Measurements from ENCODE around the gene MCM10. TPM values are rescaled to one million over a fixed set of nuclear protein-coding genes. Genes with fewer than 3 reads are reported as not detected.
"Not testable (repeated sequence)": the region's sequence is repeated elsewhere in the genome, so short reads cannot be mapped to it uniquely, and the experiment has no call there.

MCM10 gene
- polyA plus RNA-seq, 3 donors, result 0.06 to 1.6 (median 0.71) TPM

DNA sequence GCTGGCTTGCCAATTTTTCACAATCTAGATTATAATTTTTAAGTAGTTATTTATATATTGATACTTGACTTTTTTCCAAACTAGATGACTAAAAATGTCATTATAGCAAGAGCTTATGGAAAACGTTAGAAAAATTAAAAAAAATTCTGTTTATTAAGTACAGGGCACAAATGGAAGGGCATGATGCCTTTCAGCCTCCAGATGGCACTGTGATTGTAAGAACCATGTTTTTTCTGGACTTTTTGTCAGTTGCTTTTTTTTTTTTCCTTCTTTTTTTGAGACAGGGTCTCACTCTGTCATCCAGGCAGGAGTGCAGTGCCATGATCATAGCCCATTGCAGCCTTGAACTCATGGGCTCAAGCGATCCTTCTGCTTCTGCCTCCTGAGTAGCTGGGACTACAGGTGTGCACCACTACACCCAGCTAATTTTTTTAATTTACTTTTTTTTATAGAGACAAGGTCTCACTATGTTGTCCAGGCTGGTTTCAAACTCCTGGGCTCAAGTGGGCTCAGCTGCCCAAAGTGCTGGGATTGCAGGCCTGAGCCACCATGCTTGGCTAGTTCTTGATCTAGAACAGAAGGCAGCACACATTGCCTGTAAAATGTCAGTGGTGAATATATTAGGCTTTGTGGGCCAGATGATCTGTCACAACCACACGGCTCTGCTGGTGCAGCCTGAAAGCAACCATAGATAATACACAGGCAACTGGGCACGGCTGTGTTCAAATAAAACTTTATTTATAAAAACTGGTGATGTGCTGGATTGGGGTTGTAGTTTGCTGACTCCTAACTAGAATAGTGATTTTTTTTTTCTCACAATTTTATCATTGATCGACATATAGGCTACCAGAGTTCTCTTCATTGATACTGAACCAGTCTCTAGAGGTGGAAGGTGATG, 45.4 kb downstream of the MCM10 start:
- H3K27ac ChIP-seq (ENCODE audit: low read depth, low read length), result no peak overlapping the region
- WGBS, 3 donors, result 58 to 74% (median 64%) methylated on average over 5 of the region's 5 CpGs

- WGBS, 3 donors, result 84 to 91% (median 88%) methylated on average over 7 of the region's 7 CpGs
Observed at GRCh38 chr10:13213163-13213562, 51.8 kb downstream of the MCM10 start.

DNA sequence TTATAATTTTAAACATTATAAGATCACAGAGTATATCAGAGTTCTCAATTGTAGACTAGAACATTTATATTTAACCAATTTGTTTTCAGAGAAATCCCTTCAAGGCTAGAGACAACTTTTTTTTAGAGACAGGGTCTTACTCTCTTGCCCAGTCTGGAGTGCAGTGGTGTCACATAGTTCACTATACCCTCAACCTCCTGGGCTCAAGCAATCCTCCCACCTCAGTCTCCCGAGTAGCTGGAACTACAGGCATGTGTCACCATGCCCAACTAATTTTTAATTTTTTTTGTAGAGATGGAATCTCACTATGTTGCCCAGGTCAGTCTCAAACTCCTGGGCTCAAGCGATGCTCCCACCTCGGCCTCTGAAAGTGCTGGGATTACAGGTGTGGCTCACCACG, 57.5 kb downstream of the MCM10 start:
- WGBS, 3 donors, result 92 to 93% (median 92%) methylated on average over 4 of the region's 4 CpGs
- no peak overlapping the region for H3K27ac ChIP-seq (ENCODE audit: low read depth, low read length)

More at GRCh38 chr10:13213163-13213562, 51.8 kb downstream of the MCM10 start:
- no peak overlapping the region for H3K27ac ChIP-seq (ENCODE audit: low read depth, low read length)

- 54 to 69% (median 67%) methylated on average over 12 of the region's 12 CpGs for WGBS, 3 donors
- H3K27ac ChIP-seq (ENCODE audit: low read depth, low read length), result no peak overlapping the region
Observed at GRCh38 chr10:13219685-13220670, 58.6 kb downstream of the MCM10 start.

DNA sequence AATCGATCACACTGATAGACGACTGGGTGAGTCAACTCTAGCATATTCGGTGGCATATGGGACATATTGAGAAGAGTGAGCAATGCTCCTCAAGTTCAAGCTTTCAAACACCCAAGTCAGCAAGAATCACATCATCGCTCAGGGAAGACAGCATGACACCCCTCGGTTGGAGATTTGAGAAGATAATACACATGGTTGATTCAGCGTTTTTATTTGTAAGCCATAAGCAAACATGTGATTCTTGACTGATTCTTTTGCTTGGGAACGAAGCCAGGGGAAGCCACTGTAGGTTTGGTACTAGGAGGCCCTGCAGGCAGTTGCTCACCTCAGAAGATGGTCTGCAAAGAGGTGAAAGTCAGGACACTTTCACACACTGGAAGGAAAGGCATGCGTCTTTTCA, 60.2 kb downstream of the MCM10 start:
- 90 to 94% (median 93%) methylated on average over 8 of the region's 8 CpGs for WGBS, 3 donors
- no peak overlapping the region for H3K27ac ChIP-seq (ENCODE audit: low read depth, low read length)

DNA sequence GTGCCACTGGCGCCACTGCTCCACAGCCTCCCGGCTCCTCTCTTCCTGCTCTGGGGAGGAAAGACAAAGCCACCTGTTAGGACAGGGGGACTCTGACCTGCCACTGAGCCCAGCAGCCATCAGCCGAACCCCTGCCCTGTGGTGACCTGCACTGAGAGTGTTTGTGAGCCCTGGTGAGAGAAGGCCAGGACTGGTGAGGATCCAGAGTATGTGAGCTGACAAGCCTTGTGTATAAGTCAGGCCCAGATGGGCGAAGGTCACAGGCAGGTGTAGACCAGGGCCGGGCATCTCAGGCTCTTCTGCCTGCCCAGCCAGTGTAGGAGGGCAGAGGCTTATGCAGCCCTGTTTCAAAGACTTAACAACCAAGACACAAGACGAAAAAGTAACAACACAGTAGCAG, 60.8 kb downstream of the MCM10 start:
- no peak overlapping the region for H3K27ac ChIP-seq (ENCODE audit: low read depth, low read length)
- WGBS, 3 donors, result 91 to 97% (median 93%) methylated on average over 6 of the region's 6 CpGs

GRCh38 chr10:13222566-13222965, 61.2 kb downstream of the MCM10 start:
- WGBS, 3 donors, result 94 to 95% (median 95%) methylated on average over 7 of the region's 7 CpGs
- H3K27ac ChIP-seq (ENCODE audit: low read depth, low read length), result no peak overlapping the region

GRCh38 chr10:13223241-13223640, 61.9 kb downstream of the MCM10 start:
- no peak overlapping the region for H3K27ac ChIP-seq (ENCODE audit: low read depth, low read length)
- 89 to 96% (median 91%) methylated on average over 9 of the region's 9 CpGs for WGBS, 3 donors

DNA sequence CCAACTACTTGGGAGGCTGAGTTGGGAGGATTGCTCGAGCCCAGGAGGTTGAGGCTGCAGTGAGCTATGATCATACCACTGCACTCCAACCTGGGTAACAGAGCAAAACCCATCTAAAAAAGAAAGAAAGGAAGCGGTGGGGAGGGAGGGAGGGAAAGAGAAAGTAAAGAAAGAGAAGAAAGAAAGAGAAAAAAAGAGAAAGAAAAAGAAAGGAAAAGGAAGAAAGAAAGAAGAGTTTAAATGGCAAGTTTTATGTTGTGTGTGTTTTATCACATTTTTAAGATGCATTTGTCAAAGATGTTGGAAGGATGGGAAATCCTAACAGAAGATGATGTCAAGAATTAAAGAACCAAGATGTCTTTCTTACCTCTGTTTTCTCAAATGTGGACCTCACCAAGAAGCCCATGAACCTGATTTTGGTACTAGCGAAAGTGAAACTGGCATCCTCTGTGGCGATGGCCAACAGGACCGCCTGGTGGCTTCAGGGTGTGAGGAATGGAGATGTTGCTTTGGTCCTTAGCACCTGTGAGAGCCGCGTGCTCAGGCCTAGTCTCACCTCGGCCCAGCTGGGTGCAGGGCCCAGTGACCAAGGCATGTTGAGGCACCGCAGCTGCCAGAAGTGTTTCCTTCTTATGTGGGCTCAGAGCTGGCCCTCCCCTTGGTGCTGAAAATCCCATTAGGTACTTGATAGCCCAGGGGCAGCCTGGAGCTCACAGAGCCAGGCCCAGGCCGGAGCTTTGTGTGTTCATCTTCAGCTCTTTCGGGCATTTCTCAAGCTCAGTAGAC, 63.0 kb downstream of the MCM10 start:
- 86 to 93% (median 87%) methylated on average over 11 of the region's 11 CpGs for WGBS, 3 donors
- no peak overlapping the region for H3K27ac ChIP-seq (ENCODE audit: low read depth, low read length)

DNA sequence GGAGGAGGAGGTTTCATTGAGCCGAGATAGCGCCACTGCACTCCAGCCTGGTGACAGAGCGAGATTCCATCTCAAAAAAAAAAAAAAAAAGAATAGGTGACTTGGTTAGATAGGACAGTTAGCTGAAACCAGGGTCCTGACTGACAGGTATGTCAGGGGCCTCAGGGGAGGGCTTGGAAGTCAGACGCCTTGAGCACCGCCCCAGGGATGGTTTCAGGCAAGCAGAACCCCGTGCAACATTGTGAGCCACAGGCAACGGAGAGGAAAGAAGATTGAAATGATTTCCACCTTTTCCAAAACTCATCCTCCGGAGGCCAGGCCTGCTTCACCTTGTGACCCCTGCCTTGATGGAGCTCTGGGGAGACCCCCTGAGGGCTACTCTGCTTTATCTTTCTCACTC, 64.2 kb downstream of the MCM10 start:
- no peak overlapping the region for H3K27ac ChIP-seq (ENCODE audit: low read depth, low read length)
- 89 to 90% (median 89%) methylated on average over 7 to 8 of the region's 8 CpGs for WGBS, 3 donors

- H3K27ac ChIP-seq (ENCODE audit: low read depth, low read length), result no peak overlapping the region
- 90 to 94% (median 91%) methylated on average over 5 of the region's 5 CpGs for WGBS, 3 donors
Observed at GRCh38 chr10:13227031-13227430, 65.7 kb downstream of the MCM10 start.

DNA sequence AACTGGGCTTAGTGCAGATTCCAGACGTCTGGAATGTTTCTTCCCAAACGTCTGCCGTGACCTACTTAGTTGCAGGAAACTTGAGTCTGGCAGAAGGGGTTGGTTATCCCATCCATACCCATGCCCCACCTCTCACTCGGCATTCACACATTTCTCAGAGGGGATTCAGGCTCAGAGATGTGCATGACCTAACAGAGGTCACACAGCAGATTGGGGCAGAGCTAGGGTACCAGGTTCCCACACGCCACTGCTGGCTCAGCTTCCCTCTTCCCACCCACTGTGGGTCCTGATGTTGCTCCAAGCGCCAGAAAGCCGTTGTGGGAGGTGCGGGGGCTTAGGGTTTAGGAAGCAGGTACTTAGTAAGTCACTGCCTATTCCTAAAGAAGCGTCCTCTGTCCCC, 69.8 kb downstream of the MCM10 start:
- no peak overlapping the region for H3K27ac ChIP-seq (ENCODE audit: low read depth, low read length)
- WGBS, 3 donors, result 66 to 76% (median 74%) methylated on average over 9 of the region's 9 CpGs

- H3K27ac ChIP-seq (ENCODE audit: low read depth, low read length), result no peak overlapping the region
- 85 to 90% (median 88%) methylated on average over 6 of the region's 6 CpGs for WGBS, 3 donors
Observed at GRCh38 chr10:13231808-13232207, 70.5 kb downstream of the MCM10 start.

GRCh38 chr10:13233358-13233757, 72.0 kb downstream of the MCM10 start:
- 59 to 62% (median 60%) methylated on average over 12 to 14 of the region's 14 CpGs for WGBS, 3 donors
- no peak overlapping the region for H3K27ac ChIP-seq (ENCODE audit: low read depth, low read length)

DNA sequence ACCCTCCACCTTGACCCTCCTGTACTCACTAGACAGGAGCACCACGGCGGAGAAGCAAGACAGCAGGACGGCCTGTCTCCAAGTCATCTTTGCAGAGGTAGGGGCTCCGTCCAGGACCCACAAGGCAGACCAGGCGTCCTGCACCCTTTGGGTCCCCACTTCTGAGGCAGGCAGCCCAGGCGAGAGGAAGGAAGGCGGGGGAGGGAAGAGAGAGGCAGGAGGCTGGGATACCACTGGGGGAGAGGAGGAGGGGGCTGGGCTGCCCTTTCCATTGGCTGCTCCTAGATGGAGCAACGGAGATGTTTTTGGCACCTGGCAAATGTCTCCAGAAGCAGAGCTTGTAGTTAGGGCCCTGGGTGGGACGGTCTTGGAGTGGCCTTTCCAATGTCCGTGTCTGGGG, 72.8 kb downstream of the MCM10 start, which contains the start of gene UCMA:
UCMA (minus strand) TSS at position 203 of the 400 bp plus-strand sequence; CDS start at position 87, 116 bp downstream.
- no peak within 1 kb of the TSS for H3K27ac ChIP-seq (ENCODE audit: low read depth, low read length)
- WGBS, 3 donors, result 58 to 62% (median 61%) methylated on average over 10 of the region's 10 CpGs

DNA sequence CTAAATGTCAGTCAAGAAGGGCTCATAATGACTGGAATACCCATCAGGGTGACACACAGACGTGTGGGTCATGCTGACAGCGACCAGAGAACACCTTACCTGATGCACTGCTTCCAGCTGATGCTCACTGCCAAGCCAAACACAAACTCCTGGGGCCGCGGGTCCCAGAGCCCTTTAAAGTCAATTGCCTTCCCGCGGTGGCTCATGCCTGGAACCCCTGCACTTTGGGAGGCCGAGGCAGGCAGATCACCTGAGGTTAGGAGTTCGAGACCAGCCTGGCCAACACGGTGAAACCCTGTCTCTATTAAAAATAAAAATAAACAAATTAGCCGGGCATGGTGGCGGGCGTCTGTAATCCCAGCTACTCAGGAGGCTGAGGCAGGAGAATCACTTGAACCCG, 73.4 kb downstream of the MCM10 start:
- 88 to 89% (median 89%) methylated on average over 13 of the region's 13 CpGs for WGBS, 3 donors
- H3K27ac ChIP-seq (ENCODE audit: low read depth, low read length), result not testable (repeated sequence)

DNA sequence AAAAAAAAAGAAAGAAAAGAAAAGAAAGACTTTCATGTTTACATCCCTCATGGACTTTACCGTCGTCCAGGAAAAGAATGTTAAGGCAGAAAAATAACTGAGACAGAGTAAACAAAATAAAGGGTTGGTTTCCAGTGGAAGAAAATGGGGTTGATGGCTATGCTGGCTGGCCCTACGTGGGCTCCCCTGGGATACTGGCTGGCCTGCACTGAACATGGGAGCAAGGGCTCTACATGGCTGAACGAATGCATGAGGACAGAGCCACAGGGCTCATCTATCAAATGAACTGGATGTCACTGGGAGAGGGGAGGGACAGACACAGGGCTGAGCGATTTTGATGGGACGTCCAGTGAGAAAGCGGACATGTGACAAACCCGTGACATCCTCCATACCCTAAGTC, 75.3 kb downstream of the MCM10 start:
- no peak overlapping the region for H3K27ac ChIP-seq (ENCODE audit: low read depth, low read length)

More for the DNA sequence above, 75.3 kb downstream of the MCM10 start:
- WGBS, 3 donors, result 82 to 87% (median 82%) methylated on average over 8 of the region's 8 CpGs

Measured in adipose tissue (tissue), 3 donors.